DND-41 (cell line): ENCODE results near the gene MORN5.

Experiments
- ATAC-seq: fragments of 200-7000 bp; cut with Tn5 transposase; 3 replicates; pipeline ENCODE4 v1.9.1; 2021; ENCODE audit warnings: low read depth; ENCODE audit not compliant: insufficient read depth
- DNase-seq: peaks from one replicate; pipeline ENCODE4 v3.0.0-alpha.2; 2020
- H2AFZ ChIP-seq: 2 replicates; pipeline ENCODE4 v1.6.0; 2012; ENCODE audit warnings: low read depth, low read length
- H3K27ac ChIP-seq: 2 replicates; pipeline ENCODE4 v1.5.1; 2012; ENCODE audit warnings: low read length, inconsistent platforms
- H3K27me3 ChIP-seq: fragments of 200-600 bp; sonication (generic); 2 replicates; pipeline ENCODE4 v1.6.0; 2012; ENCODE audit warnings: low read length, mild to moderate bottlenecking, inconsistent platforms; ENCODE audit not compliant: insufficient read depth, poor library complexity
- H3K36me3 ChIP-seq: 2 replicates; pipeline ENCODE4 v1.5.1; 2012; ENCODE audit warnings: low read length, inconsistent platforms; ENCODE audit not compliant: insufficient read depth
- H3K4me1 ChIP-seq: 2 replicates; pipeline ENCODE4 v1.5.1; 2012; ENCODE audit warnings: mild to moderate bottlenecking, low read length; ENCODE audit not compliant: insufficient read depth
- H3K4me2 ChIP-seq: 2 replicates; pipeline ENCODE4 v1.6.0; 2012; ENCODE audit warnings: mild to moderate bottlenecking, moderate library complexity, low read length, inconsistent platforms; ENCODE audit not compliant: insufficient read depth
- H3K4me3 ChIP-seq, 2 experiments: fragments of 200-600 bp in 1 of 2; shearing (Covaris generic) in 1 of 2; 2 replicates each; pipeline ENCODE4 v1.5.1; 2012 to 2016; ENCODE audit warnings: inconsistent platforms in 2 of 2, low read length in 2 of 2, mild to moderate bottlenecking in 2 of 2, low read depth in 1 of 2, moderate library complexity in 1 of 2
- H3K79me2 ChIP-seq: 2 replicates; pipeline ENCODE4 v1.6.0; 2012; ENCODE audit warnings: low read length, inconsistent platforms; ENCODE audit not compliant: insufficient read depth
- H3K9ac ChIP-seq: 2 replicates; pipeline ENCODE4 v1.6.0; 2012; ENCODE audit warnings: low read depth, mild to moderate bottlenecking, inconsistent platforms, low read length, moderate library complexity
- H3K9me3 ChIP-seq: 2 replicates; pipeline ENCODE4 v1.5.1; 2012; ENCODE audit warnings: low read length, moderate library complexity, mild to moderate bottlenecking, inconsistent platforms; ENCODE audit not compliant: insufficient read depth, severe bottlenecking
- H4K20me1 ChIP-seq: 2 replicates; pipeline ENCODE4 v1.6.0; 2012; ENCODE audit warnings: low read length; ENCODE audit not compliant: insufficient read depth
- CTCF ChIP-seq: IDR thresholded peaks from 2 replicates; pipeline ENCODE4 v1.5.1; 2012; ENCODE audit warnings: borderline replicate concordance, low read length, moderate library complexity, mild to moderate bottlenecking; ENCODE audit not compliant: poor library complexity, severe bottlenecking; ENCODE audit errors: extremely low read depth
- EZH2 ChIP-seq: IDR thresholded peaks from 3 replicates; pipeline ENCODE4 v1.6.1; 2012; ENCODE audit warnings: borderline replicate concordance, low read depth, mild to moderate bottlenecking, moderate library complexity, low read length, inconsistent platforms; ENCODE audit not compliant: severe bottlenecking

Gene MORN5

GRCh38 chr9:122190597-122191381, 31.1 kb downstream of the MORN5 start:
- Histone ChIP-seq H2AFZ (no peak overlapping the region), H3K9ac (no peak overlapping the region), H4K20me1 (no peaks in the 10 kb centered on the region; the same call in 1 of the 2 replicates), H3K4me1 (no peaks in the 10 kb centered on the region), H3K4me3 (no peak overlapping the region), H3K79me2 (no peaks in the 10 kb centered on the region), H3K9me3 (no peaks in the 10 kb centered on the region), H3K27me3 (no peaks in the 10 kb centered on the region), H3K36me3 (no peaks in the 10 kb centered on the region), H3K4me2 (no peak overlapping the region), H3K27ac (no peak overlapping the region)
- no peak for TF ChIP-seq EZH2
- TF ChIP-seq CTCF, result no peak
- ATAC-seq (peak; percentile 72; the same call in 2 of the 3 replicates), DNase-seq (peak; percentile 18)

- Histone ChIP-seq H3K4me2 (no peak overlapping the region), H3K27me3 (no peaks in the 10 kb centered on the region), H3K79me2 (no peaks in the 10 kb centered on the region), H3K9ac (no peak overlapping the region), H3K4me1 (no peaks in the 10 kb centered on the region), H2AFZ (no peak overlapping the region), H3K36me3 (no peaks in the 10 kb centered on the region), H3K9me3 (no peaks in the 10 kb centered on the region), H4K20me1 (no peaks in the 10 kb centered on the region; the same call in 1 of the 2 replicates), H3K4me3 (no peak overlapping the region), H3K27ac (no peak overlapping the region)
- TF ChIP-seq EZH2 (no peak), CTCF (no peak)
- ATAC-seq (no peak), DNase-seq (no peak)
Measured at GRCh38 chr9:122191584-122191983, 31.9 kb downstream of the MORN5 start.

GRCh38 chr9:122192261-122192875, 32.7 kb downstream of the MORN5 start:
- Histone ChIP-seq H4K20me1 (no peaks in the 10 kb centered on the region; the same call in 1 of the 2 replicates), H3K79me2 (no peaks in the 10 kb centered on the region), H3K4me1 (no peaks in the 10 kb centered on the region), H3K4me3 (no peak overlapping the region), H3K36me3 (no peaks in the 10 kb centered on the region), H3K27ac (no peak overlapping the region), H3K27me3 (no peaks in the 10 kb centered on the region), H3K9me3 (no peaks in the 10 kb centered on the region), H3K4me2 (no peak overlapping the region), H2AFZ (no peak overlapping the region), H3K9ac (no peak overlapping the region)
- DNase-seq (no peak), ATAC-seq (no peak)
- TF ChIP-seq EZH2 (no peak), CTCF (no peak)
